ENCODE data around the gene AVPI1. TPM values are rescaled to one million over a fixed set of nuclear protein-coding genes. Genes with fewer than 3 reads are reported as not detected.

The AVPI1 gene, protein sequence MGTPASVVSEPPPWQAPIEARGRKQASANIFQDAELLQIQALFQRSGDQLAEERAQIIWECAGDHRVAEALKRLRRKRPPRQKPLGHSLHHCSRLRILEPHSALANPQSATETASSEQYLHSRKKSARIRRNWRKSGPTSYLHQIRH
- polyA plus RNA-seq, result 10 to 100 TPM in 2 of 3 donors, 1 to 10 TPM in 1; 8.5 to 38.3 (median 27.8) TPM

GRCh38 chr10:97686962-97687784, at the start of gene AVPI1:
TSS of gene AVPI1 (minus strand) at chr10:97687241. CDS start at chr10:97679905, 7,336 bp downstream.
- H3K27ac ChIP-seq (ENCODE audit: low read depth, low read length), result no peak within 1 kb of the TSS
- WGBS, 3 donors, result 0% methylated on average over 75 to 78 of the region's 78 CpGs

GRCh38 chr10:97736403-97736901, 49.4 kb upstream of the AVPI1 start:
- WGBS, 3 donors, result 67 to 72% (median 70%) methylated on average over 13 of the region's 13 CpGs

GRCh38 chr10:97734021-97734420, 47.0 kb upstream of the AVPI1 start:
- WGBS, 3 donors, result 79 to 88% (median 80%) methylated on average over 6 of the region's 6 CpGs
- no peak overlapping the region for H3K27ac ChIP-seq (ENCODE audit: low read depth, low read length)

More at GRCh38 chr10:97736403-97736901, 49.4 kb upstream of the AVPI1 start:
- H3K27ac ChIP-seq (ENCODE audit: low read depth, low read length), result no peak overlapping the region

GRCh38 chr10:97733256-97733655, 46.2 kb upstream of the AVPI1 start:
- H3K27ac ChIP-seq (ENCODE audit: low read depth, low read length), result no peak overlapping the region
- WGBS, 3 donors, result 78 to 85% (median 85%) methylated on average over 4 to 5 of the region's 5 CpGs

DNA sequence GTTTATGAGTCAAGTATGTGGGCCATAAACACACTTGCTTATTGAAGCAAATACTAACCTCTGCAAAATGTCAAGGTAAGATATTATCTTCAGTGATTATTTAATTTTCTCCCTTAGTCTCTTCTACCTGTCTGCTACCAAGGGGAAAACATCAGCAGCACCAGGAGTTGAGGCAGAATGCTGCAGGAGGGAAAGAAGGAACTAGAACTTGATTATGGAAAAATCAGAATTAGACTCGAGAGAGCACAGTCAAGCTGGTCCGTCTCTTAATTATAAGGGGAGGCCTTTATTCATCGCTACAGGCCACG, 45.0 kb upstream of the AVPI1 start:
- H3K27ac ChIP-seq (ENCODE audit: low read depth, low read length), result no peak overlapping the region
- 67 to 78% (median 78%) methylated on average over 4 of the region's 4 CpGs for WGBS, 3 donors

DNA sequence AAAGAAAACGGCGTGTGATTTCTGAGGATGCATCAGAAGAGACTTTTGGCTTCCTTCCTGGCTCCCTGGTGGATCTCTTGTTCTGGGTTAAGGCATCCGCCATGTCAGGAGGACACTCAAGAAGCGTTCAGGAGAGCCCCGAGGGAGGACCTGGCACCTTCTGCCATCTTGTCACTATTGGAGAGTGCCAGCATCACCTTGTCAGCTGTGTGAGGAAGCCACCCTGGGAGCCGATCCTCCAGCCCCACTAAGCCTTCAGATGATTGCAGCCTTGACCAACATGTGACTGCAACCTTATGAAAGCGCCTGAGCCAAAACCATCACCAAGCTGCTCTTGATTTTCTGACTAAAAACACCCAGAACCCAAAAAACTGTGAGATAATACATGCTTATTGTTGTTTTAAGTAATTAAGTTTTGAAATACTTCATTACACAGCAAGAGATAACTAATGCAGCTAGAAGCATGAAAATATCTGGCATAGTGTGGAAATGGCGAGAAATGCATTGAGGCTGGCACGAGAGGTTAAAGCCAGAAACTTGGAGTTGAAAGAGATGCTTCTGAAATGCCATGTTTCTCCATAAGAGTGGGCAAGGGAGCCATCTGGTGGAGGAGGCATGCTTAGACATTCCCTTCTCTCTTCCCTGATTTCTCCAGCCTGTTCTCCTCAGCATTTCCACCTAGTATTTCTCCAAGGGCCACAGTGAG, 44.5 kb upstream of the AVPI1 start:
- H3K27ac ChIP-seq (ENCODE audit: low read depth, low read length), result no peak overlapping the region
- 52 to 69% (median 64%) methylated on average over 9 of the region's 9 CpGs for WGBS, 3 donors

DNA sequence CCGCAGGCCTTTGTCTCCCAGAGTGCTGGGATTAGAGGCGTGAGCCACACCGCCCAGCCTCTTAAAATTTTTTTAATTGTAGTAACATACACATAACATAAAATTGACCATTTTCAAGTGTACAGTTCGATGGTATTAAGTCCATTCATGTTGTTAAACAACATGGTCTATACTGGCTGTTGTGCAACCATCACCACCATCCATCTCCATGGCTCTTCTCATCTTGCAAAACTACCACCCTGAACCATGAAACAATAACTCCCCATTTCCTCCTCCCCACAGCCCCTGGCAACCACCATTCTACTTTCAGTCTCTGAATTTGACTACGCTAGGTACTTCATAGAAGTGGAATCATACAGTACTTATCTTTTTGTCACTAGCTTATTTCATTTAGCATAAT, 42.0 kb upstream of the AVPI1 start:
- 82 to 88% (median 87%) methylated on average over 5 of the region's 5 CpGs for WGBS, 3 donors
- no peak overlapping the region for H3K27ac ChIP-seq (ENCODE audit: low read depth, low read length)

GRCh38 chr10:97726636-97727178, 39.7 kb upstream of the AVPI1 start:
- 31 to 61% (median 56%) methylated on average over 8 of the region's 8 CpGs for WGBS, 3 donors
- H3K27ac ChIP-seq (ENCODE audit: low read depth, low read length), result no peak overlapping the region

DNA sequence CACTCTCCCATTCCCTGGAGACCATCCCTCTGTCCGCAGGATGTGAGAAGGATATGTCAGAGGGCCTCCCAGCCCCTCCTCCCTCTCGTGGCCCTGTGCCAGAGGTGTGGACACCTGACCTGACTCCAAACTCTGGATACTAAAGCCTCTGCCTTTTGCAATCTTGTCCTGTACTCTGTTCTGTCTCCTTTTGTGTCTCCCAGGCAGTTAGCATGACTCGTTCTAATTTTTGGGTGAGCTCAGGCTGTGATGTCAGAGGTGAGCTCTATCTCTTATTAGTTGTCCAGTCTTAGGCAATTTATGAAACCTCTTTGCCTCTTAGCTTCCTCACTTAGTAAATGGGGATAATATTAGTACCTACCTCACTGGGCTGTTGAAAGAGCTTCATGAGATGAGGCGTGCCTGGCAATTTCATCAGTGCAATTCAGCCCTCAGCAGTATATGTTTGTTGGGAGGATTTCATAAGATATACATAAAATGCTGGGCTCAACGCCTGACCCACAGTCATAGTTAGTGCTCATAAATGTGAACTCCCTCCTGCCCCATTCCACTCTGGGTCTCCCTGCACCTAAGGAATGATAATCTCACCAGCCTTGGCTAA, 37.4 kb upstream of the AVPI1 start:
- H3K27ac ChIP-seq (ENCODE audit: low read depth, low read length), result no peak overlapping the region
- 53 to 61% (median 60%) methylated on average over 5 of the region's 5 CpGs for WGBS, 3 donors

GRCh38 chr10:97723001-97723400, 36.0 kb upstream of the AVPI1 start:
- WGBS, 3 donors, result 80 to 92% (median 87%) methylated on average over 3 of the region's 3 CpGs
- no peak overlapping the region for H3K27ac ChIP-seq (ENCODE audit: low read depth, low read length)

- WGBS, 3 donors, result 80 to 88% (median 83%) methylated on average over 12 of the region's 12 CpGs
- no peak overlapping the region for H3K27ac ChIP-seq (ENCODE audit: low read depth, low read length)
Measured at GRCh38 chr10:97721871-97722780, 35.1 kb upstream of the AVPI1 start.

GRCh38 chr10:97719602-97720001, 32.6 kb upstream of the AVPI1 start:
- WGBS, 3 donors, result 77 to 94% (median 91%) methylated on average over 2 of the region's 2 CpGs
- H3K27ac ChIP-seq (ENCODE audit: low read depth, low read length), result no peak overlapping the region

GRCh38 chr10:97718659-97719142, 31.7 kb upstream of the AVPI1 start:
- WGBS, 3 donors, result 33 to 57% (median 36%) methylated on average over 8 of the region's 8 CpGs
- no peak overlapping the region for H3K27ac ChIP-seq (ENCODE audit: low read depth, low read length)

- H3K27ac ChIP-seq (ENCODE audit: low read depth, low read length), result no peak overlapping the region
- WGBS, 3 donors, result 43 to 76% (median 49%) methylated on average over 6 of the region's 6 CpGs
Measured at GRCh38 chr10:97718178-97718577, 31.1 kb upstream of the AVPI1 start.

DNA sequence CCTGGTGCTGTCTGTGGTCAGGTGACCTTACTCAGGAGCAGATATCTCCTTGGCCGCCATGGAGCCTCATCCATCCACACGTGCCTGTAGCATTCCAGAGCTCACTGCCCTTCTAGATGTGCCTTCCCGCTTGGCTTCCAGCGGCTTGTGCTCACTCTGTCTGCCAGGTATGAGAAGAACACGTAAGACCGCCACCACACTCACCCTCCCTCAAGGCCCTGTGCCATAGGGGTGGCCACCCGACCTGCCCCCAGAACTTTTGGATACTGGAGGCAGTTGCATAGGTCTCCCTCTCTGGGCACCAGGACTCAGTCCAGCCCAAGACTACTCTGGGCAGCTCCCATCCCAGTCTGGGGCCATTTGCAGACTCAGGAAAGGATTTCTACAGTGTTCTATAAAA, 30.6 kb upstream of the AVPI1 start:
- 88 to 95% (median 93%) methylated on average over 7 of the region's 7 CpGs for WGBS, 3 donors
- no peak overlapping the region for H3K27ac ChIP-seq (ENCODE audit: low read depth, low read length)

- H3K27ac ChIP-seq (ENCODE audit: low read depth, low read length), result peak overlapping the region; percentile 78
- WGBS, 3 donors, result 55 to 78% (median 58%) methylated on average over 8 of the region's 8 CpGs
Measured at GRCh38 chr10:97715259-97715874, 28.3 kb upstream of the AVPI1 start.
